CD4-positive, alpha-beta T cell treated with Interleukin-17A for 1 hour (primary cell): ENCODE measurements around the gene ARID4B.
A peak's percentile ranks its signal among the peaks of the same experiment; 100 is the strongest.
"Not testable (repeated sequence)": the region's sequence is repeated elsewhere in the genome, so short reads cannot be mapped to it uniquely, and the experiment has no call there.

Experiments
- DNase-seq: peaks from one replicate; pipeline ENCODE4 v3.0.0-alpha.2; 2020

The ARID4B gene

DNA sequence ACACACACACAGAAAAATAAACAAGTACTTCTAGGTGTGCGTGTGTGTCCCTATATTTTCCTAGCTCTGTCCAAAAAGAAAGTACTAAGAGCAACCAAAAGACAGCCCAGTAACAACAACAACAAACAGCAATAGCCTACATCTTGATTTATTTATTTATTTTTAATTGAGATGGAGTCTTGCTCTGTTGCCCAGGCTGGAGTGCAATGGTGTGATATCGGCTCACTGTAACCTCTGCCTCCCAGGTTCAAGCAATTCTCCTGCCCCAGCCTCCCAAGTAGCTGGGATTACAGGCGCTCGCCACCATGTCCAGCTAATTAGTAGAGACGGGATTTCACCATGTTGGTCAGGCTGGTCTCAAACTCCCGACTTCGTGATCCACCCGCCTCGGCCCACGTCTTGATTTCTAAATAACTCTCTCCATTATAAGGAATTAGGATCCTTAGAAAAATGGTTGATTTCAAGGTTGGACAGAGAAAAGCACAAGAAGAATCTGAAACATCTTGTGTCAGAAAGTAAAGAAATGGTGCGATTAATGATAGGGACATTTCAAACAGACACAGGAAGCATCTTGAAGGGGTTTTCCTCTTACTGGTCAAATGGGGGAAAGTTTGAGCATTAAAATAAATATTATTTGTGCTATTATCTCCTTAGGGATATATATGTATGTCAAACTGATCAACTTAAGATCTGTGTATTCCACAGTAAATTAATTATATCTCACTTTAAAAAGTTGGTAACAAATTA is 59.4 kb downstream of the ARID4B start:
- no peak for DNase-seq

DNA sequence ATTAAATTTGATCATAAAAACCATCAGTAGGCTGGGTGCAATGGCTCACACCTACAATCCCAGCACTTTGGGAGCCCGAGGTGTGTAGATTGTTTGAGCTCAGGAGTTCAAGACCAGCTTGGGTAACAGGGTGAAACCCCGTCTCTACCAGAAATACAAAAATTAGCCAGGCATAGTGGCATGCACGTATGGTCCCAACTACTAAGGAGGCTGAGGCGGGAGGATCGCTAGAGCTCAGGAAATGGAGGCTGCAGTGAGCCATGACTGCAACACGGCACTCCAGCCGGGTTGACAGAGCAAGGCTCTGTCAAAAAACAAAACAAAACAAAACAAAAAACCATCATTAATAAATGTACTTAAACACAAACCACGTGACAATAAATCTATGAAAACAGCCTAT is 61.0 kb downstream of the ARID4B start:
- DNase-seq: no peak

DNA sequence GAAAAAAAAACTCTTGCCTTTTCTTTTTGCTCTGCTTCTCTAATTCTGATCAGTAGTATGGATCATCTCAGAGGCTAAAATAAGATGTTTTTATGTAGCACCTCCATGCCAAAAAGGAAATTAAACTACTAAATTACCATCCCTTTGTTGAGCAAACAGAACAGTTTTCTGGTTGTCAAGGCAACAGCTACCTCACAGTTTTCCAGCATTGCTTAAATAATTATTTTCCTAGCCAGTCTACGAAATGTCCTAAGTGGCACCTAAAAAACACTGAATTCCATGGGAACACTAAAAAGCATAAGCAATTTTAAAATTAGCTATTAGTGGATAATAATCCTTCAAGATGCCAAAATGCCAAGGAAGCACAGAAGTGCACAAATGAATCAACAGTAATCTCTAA is 61.7 kb downstream of the ARID4B start:
- no peak for DNase-seq

DNA sequence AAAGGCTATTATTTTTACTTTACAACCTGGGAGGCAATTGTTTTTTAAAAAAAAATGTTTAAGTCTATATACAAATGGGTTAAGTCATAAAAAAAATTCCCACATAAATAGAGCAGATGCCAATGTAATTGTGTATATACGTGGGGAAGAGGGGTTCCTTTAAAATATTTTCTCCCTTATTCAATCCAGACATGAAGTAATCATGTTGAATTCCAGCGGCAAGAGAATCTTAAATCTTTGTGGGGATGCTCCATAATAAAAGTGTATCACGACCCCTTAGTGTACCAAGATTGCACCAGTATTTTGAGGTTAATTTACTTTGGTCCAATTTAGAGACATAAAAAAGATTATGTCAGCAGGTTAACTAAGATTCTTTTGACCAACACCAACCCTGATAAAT is 62.1 kb downstream of the ARID4B start:
- no peak for DNase-seq

DNA sequence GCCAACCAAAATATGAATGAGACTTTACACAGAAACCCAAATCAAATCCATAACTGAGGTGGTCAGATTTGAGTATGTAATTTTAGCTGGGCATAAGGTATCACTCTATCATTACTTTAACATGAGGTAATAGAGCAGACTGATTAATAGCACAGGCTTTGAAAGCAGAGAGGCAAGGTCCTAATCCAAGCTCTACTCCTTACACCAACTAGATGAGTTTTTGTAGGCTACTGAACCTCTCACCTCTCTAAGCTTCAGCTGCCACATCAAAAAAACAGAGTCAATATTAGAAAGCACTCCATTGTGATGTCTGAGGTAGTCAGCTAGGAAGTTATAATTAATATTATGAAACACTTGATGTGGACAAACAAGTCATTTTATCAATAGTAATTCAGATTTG is 63.7 kb downstream of the ARID4B start:
- no peak for DNase-seq

DNA sequence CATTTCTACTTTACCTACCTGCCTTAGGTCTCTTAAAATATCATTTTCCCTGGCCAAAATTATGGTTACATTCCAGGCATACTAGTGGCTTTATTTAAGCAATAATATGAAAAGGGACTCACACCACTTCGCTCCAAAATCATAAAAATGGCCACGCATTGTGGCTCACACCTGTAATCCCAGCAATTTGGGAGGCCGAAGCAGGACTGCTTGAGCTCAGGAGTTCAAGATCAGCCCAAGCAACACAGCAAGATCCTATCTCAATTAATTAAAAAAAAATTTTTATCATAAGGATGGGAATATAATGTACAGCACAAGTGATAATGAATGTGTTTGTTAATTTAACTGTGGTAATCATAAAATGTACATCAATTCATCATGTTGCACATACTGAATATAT is 65.4 kb downstream of the ARID4B start:
- no peak for DNase-seq

DNA sequence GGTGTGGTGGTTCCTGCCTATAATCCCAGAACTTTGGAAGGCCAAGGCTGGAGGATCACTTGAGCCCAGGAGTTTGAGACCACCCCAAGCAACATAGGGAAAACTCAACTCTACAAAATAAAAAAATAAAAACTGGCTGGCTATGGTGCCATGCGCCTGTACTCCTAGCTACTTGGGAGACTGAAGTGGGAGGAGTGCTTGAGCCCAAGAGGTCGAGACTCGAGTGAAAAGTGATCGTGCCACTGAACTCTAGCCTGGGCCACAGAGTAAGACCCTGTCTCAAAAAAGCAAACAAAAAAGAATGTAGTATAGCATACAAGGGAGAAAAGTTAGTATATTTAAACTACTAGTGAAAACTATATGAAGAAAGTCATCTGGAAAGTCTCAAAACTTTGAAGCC is 66.7 kb downstream of the ARID4B start:
- no peak for DNase-seq

DNA sequence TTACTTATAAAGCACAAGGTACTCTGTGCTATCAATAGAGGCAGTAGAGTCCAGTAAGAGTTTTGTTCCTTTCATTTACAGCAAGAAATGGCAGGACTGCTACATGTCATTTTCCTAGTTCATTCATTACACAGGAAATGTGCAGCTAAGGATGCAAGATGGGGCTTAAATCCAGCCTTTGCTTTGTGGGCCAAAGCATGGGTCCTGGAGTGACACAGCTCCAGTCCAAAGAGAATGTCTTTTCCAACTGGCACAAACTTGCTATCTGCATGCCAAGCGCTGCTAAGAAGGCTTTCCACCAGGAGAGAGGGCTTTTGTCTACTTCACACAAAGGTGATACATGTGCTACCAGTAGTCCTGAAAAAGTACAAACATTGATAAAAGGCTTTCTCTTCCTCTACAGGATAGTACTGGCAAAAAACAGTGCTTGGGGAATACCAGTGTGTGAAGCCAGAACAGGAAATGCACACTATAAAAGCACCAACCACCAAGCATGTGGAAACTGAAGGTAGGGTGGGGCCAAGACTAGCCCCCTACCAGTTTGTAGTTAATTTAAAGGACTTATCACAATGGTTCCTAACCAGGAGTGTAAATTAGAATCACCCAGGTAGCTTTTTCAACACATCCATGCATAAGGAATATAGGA is 68.7 kb downstream of the ARID4B start:
- DNase-seq: peak; percentile 24

DNA sequence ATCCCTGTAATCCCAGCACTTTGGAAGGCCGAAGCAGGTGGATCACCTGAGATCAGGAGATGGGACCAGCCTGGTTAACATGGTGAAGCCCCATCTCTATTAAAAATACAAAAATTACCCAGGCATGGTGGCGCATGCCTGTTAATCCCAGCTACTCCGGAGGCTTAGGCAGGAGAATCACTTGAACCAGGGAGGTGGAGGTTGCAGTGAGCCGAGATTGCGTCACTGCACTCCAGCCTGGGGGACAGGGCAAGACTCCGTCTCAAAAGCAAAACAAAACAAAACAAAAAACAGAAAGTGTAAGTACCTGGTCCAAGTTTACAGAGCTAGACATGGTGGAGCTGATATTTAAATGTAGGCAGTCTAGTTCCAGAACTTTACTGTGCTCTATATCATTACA is 69.9 kb downstream of the ARID4B start:
- not testable (repeated sequence) for DNase-seq

DNA sequence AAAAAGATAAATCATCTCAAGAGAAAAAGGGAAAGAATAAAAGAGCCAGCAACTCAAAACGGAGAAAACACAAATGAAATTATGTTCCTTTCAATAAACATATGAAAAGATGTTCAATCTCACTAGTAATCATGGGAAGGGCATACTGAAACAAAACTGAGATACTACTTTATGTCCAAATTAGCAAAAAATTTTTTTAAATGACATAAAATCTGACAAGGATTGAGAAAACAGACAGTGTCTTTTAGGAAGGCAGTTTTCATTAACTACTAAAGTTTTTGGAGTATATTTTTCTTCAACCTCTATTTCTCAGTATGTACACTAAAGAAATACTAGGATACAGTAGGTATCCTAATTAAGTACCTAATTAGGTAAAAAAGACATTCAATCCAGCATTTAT is 73.3 kb downstream of the ARID4B start:
- DNase-seq: no peak

DNA sequence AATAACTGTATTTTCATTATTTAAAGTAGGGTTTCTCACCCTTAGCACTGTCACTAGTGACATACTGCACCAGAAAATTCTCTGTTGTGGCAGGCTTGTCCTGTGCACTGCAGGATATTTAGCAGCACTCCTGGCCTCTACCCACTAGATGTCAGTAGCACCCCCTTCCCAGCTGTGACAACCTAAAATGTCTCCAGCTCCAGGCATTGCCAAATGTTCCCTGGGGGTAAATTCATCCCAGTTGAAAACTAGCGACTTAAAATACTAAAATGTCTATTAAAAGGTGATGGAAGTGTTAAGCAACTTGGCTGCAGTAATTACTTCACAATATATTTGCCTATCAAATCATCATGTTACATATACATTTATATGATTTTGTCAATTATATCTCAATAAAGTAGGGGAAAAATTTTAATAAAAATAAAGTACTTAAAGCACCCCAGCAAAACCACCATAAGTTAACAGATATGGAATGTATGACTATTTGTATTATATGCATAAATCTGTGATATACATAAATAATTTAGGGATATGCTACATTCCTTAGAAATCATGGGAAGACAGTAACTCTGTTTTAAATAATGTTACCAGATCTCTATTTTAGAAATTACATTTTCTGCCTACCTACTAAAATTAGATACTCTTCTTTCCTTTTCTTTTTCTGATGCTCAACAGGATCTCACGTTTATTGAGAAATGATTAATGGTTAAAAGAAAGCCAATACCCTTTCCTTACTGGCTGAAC is 74.6 kb downstream of the ARID4B start:
- DNase-seq: peak; percentile 82

DNA sequence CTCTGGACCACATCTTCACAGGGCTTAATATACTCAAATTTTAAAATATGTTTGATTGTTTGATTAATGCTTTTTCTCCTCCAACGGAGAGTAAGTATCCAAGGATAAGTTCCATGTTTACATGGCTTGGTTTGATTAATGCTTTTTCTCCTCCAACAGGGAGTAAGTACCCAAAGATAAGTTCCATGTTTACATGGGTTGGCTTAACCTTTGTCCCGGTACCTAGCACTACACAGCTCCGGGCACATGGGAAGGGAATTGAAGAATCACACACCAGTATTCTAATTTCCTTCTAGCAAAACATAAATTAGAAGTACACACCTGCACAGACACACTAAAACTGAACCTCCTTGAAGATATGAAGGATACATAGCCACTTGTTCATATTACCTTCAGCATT is 77.5 kb downstream of the ARID4B start:
- no peak for DNase-seq

DNA sequence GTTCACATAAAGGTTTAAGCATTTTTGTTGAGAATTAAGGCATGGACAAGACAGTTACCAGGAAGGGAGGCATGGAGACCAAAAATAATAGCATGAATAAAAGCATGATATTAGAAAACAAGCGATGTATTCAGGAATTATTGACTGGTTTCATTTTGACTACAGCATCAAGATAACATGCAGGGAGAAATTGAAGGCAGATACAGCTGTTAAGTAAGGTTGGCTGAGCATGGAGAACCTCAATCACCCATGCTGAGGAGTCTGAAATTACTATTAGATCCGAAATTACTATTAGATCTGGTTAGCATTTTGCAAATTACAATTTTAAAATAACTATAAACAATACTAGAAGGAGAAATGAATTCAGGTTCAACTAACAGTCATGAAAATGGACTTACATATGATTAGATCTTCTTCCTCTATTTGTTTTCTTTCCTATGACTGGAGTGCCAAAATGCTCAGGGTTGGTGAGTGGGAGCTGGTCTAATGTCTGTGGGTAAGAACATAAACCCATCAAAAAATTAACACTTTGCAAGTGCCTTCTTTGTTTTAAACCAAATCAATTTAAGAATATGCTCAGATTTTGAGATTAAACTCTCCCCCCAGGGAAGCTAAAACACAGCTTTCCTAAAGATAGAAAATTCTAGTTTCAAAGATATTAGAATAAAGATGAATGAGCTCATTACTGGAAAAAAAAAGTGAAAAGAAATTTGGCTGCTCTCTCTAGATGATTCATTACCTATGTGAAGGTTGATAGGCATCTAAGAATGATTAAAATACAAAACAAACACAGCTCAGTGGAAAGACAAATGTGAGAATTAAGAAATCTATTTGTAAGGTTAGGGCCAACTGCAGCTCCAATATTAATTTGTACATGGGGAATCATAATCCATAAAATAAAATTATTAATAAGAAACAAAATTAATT is 81.7 kb downstream of the ARID4B start:
- no peak for DNase-seq

DNA sequence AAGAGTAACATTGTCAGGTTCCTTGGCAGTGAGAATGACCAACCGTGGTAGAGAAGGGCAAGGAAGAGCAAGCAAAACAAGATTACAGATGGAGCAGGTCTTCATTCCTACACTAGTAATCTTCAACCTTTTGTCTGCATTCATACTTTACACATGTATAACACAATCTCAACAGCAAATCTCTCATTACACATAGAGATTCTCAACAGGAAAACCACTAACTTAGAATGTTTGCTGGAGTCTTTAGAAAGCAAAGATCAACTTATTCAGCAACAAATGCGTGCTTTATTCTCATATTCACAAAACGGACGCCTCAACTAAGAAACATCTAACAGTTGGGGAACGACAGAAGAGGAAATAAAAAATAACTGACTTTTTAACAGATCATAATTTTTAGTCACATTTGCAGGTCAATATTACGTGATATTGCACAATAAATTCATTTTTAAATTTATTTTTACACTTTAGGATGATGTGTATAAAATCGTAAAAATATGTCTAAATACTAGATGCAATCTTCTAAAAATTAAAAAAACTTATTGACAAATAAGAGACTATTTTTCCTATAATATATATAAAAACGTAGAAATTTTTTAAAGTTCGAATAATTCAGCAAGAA is 82.9 kb downstream of the ARID4B start:
- no peak for DNase-seq

DNA sequence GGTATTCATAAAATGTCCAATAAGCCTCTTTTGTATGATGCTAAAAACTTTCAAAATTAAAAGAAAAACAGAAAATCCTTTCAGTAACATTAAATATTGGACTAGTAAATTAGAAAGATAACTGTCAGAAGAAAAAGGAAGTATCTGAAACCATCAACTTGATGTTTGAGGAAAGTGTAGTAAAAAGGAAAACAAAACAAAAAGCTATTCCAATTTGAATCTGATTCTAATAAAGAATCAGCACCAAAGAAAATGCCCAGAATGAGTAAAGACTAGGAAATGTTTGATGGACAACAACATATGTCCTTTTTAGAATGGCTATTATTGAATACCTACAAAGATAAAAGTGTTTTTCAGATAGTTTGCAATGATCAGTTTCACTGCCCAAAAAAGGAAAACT is 87.0 kb downstream of the ARID4B start:
- no peak for DNase-seq

DNA sequence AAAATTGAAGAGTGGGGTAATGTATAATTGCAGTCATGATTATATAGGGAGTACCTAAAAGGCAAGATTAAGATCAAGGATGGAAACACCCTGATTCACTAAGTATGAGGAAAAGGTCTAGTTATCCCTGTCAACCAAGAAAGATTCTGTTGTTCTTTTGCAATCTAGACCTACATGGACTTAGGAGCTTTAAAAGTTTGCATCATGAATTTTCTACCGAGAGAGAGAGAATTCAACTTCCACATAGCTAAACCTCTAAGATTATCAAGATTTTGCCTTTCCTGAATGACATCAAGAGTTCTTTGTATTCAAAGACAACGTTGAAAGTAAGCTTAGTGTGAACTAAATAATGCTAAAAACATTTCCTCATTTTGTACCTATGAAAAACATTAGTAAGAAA is 88.1 kb downstream of the ARID4B start:
- no peak for DNase-seq

DNA sequence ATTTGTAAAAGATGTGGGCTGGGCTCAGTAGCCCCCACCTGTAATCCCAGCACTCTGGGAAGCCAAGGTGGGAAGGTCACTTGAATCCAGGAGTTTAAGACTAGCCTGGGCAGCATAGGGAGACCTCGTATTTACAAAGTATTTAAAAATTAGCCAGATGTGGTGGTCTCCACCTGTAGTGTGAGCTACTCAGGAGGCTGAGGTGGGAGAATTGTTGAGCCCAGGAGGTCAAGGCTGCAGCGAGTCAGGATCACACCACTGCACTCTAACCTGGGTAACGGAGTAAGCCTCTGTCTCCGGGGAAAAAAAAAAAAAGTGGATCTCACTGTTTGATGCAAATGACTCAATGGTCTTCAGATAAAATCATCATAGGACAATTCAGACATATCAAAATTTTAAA is 89.4 kb downstream of the ARID4B start:
- DNase-seq: no peak

DNA sequence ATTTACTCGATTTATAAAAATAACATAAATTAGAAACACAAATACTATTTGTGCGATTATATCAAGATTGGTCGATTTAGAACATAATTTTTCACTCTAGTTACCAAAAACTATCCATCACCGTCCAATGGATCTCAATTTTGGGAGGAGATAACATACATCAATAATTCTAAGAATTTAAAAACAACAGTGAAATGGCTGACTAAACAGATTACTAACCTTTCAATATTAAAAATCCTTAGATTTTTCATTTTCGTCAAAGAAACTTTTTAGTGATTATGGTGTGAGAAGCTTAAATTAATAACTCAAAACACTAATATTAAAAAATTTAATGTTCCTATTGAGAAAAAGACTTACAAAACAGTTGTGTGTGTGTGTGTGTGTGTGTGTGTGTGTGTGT is 91.9 kb downstream of the ARID4B start:
- no peak for DNase-seq

DNA sequence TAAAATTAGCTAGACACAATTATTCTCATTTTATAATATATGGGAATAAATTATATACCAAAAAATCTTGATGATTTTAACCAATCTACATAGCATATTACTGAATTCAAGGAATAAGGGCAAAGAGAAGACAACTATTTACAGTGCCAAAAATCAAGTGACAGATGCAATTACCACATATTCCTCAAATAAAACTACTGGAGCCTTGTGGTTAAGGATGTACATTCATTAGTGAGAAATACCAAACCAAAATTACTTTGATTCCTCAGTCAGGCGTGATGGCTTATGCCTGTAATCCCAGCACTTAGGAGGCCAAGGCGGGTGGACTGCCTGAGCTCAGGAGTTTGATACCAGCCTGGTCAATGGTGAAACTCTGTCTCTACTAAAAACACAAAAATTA is 98.1 kb downstream of the ARID4B start:
- DNase-seq: no peak

DNA sequence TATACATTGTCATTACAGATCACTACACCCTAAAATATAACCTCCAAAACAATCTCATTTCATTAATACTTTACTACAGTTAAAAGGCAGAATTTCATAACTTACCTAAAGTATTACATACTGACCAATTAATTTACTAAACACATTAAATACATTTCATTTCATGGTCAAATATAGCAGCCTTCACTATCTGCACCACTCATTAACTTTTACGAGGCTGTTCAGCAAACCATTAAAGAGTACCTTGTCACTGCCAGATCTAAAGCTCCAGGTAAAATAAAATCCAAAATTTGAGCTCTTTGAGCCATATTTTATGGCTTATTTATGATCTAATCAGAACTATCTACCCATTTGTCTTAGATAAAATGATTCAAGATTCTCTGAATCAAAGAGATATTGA is 100.6 kb downstream of the ARID4B start:
- DNase-seq: no peak

DNA sequence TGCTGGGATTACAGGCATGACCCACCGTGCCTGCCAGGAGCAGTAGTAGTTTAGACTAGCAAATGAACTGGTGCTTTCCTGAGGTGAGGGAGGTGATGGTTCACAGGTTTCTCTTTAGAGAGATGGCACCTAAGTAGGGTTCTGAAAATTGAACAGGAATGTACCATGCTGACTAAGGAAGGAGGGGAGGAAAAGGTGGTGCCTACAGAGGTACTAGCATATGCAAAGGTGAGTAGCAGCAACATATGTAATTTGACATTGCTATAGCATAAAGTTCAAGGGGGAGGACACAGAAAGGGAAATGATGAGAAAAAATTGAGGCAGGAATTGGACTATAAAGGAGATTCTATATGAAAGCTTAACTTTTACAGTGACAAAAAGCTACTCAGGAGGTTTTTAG is 101.0 kb downstream of the ARID4B start:
- no peak for DNase-seq

DNA sequence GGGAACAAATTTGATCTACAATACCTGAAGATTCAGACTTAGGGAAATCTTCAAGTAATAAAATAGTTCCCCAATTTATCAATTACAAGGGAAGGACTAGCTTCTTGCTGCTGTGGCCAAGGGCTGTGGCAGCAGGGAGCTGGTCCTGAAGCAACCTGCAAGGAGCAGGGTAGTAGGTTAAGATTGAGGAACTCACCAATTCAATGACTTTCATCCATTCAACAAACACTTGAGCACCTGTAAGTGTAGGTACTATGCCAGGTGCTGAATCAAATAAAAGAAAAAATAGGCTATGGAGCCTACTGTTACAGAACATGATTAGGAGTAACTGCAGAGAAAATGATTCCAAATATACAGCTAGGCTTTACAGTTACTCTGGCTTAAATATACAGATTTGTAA is 102.7 kb downstream of the ARID4B start:
- DNase-seq: no peak
